Keratinocyte (primary cell): Measurements from ENCODE around the gene CNP. TPM values are rescaled to one million over a fixed set of nuclear protein-coding genes. Genes with fewer than 3 reads are reported as not detected.

Experiments
- DNase-seq: peaks from one replicate; pipeline ENCODE4 v3.0.0-alpha.2; 2011; ENCODE audit warnings: low read depth, missing footprints, low spot score
- FAIRE-seq: peaks from 2 replicates; lab custom pipeline; 2011; peaks lifted over from hg19 to GRCh38; lab: Jason Lieb, UNC
- H2AFZ ChIP-seq: 2 replicates; pipeline ENCODE4 v1.6.0; 2012; ENCODE audit warnings: low read length, control low read depth, inconsistent platforms; ENCODE audit not compliant: control insufficient read depth
- H3K27ac ChIP-seq: 2 replicates; pipeline ENCODE4 v1.5.1; 2011; ENCODE audit warnings: low read length; ENCODE audit not compliant: control insufficient read depth, insufficient read depth
- H3K27me3 ChIP-seq: 3 replicates; pipeline ENCODE4 v1.6.0; 2011; ENCODE audit warnings: low read length; ENCODE audit not compliant: control insufficient read depth, insufficient read depth; ENCODE audit errors: extremely low read depth
- H3K36me3 ChIP-seq, 2 experiments: 2 replicates in 1 of 2; 3 replicates in 1 of 2; pipeline ENCODE4 v1.5.1; 2011; ENCODE audit warnings: low read length in 2 of 2, mild to moderate bottlenecking in 1 of 2; ENCODE audit not compliant: control insufficient read depth in 2 of 2, insufficient read depth in 2 of 2; ENCODE audit errors: extremely low read depth in 1 of 2
- H3K4me1 ChIP-seq: 3 replicates; pipeline ENCODE4 v1.5.1; 2011; ENCODE audit warnings: low read length; ENCODE audit not compliant: control insufficient read depth, insufficient read depth; ENCODE audit errors: extremely low read depth
- H3K4me2 ChIP-seq: 3 replicates; pipeline ENCODE4 v1.6.0; 2011; ENCODE audit warnings: low read depth, low read length; ENCODE audit not compliant: control insufficient read depth, insufficient read depth; ENCODE audit errors: extremely low read depth
- H3K4me3 ChIP-seq, 3 experiments: fragments of 200-600 bp in 1 of 3; sonication (generic) in 1 of 3; 2 replicates in 2 of 3; 3 replicates in 1 of 3; pipeline ENCODE4 v1.5.1; 2011 to 2016; ENCODE audit warnings: low read length in 3 of 3, mild to moderate bottlenecking in 3 of 3, control low read depth in 2 of 3, inconsistent platforms in 1 of 3, low read depth in 1 of 3, mixed read lengths in 1 of 3, mixed run types in 1 of 3, moderate library complexity in 1 of 3; ENCODE audit not compliant: control insufficient read depth in 2 of 3, insufficient read depth in 2 of 3; ENCODE audit errors: extremely low read depth in 1 of 3
- H3K79me2 ChIP-seq: 2 replicates; pipeline ENCODE4 v1.6.0; 2012; ENCODE audit warnings: low read length; ENCODE audit not compliant: control insufficient read depth, insufficient read depth
- H3K9ac ChIP-seq: 3 replicates; pipeline ENCODE4 v1.6.0; 2011; ENCODE audit warnings: low read length; ENCODE audit not compliant: control insufficient read depth, insufficient read depth; ENCODE audit errors: extremely low read depth
- H3K9me1 ChIP-seq: 3 replicates; pipeline ENCODE4 v1.6.0; 2011; ENCODE audit warnings: low read length; ENCODE audit not compliant: control insufficient read depth, insufficient read depth; ENCODE audit errors: extremely low read depth
- H3K9me3 ChIP-seq: 2 replicates; pipeline ENCODE4 v1.5.1; 2012; ENCODE audit warnings: low read depth, low read length; ENCODE audit not compliant: control insufficient read depth
- H4K20me1 ChIP-seq: 3 replicates; pipeline ENCODE4 v1.6.0; 2011; ENCODE audit warnings: low read length; ENCODE audit not compliant: control insufficient read depth, insufficient read depth; ENCODE audit errors: extremely low read depth
- CTCF ChIP-seq, 3 experiments: IDR thresholded peaks in 1 of 3; conservative IDR thresholded peaks in 1 of 3; optimal IDR thresholded peaks in 1 of 3; 2 replicates in 2 of 3; 3 replicates in 1 of 3; pipeline versions ENCODE3 to v1.5.1; 2011; ENCODE audit warnings: low read length in 3 of 3, mild to moderate bottlenecking in 3 of 3, moderate library complexity in 2 of 3, control low read depth in 1 of 3, inconsistent platforms in 1 of 3; ENCODE audit not compliant: insufficient read depth in 2 of 3; ENCODE audit errors: extremely low read depth in 1 of 3
- EZH2 ChIP-seq: IDR thresholded peaks from one replicate; pipeline ENCODE4 v1.6.1; 2012; ENCODE audit warnings: inconsistent platforms, mild to moderate bottlenecking, low read length, moderate library complexity
- dilution Hi-C: fragments of 300-500 bp; cut with MboI; formaldehyde crosslinking; loops from one replicate; pipeline ENCODE4 v1.7.0; 2020; ENCODE audit warnings: low sequenced_read_pairs; ENCODE audit not compliant: extremely low pct_ligation_motif_present
- polyA plus RNA-seq, 5 experiments: library from polyadenylated mRNA; depleted of rRNA in 3 of 5; stranded (reverse) in 3 of 5; stranded (forward) in 1 of 5; unstranded in 1 of 5; fragments of >200 nt; gene quantifications; 1 replicate in 1 of 5; 2 replicates in 3 of 5; 3 replicates in 1 of 5; pipeline versions ENCODE4 v1.2.1 to v1.2.3, GENCODE V29; 2011 to 2012; ENCODE audit warnings: missing spikeins in 2 of 5, low read depth in 1 of 5, low replicate concordance in 1 of 5

The CNP gene
- polyA plus RNA-seq, 1 donor (not counting 4 experiments of a cell fraction or from before 2014, with no cell fraction given) = 32.4 TPM

DNA sequence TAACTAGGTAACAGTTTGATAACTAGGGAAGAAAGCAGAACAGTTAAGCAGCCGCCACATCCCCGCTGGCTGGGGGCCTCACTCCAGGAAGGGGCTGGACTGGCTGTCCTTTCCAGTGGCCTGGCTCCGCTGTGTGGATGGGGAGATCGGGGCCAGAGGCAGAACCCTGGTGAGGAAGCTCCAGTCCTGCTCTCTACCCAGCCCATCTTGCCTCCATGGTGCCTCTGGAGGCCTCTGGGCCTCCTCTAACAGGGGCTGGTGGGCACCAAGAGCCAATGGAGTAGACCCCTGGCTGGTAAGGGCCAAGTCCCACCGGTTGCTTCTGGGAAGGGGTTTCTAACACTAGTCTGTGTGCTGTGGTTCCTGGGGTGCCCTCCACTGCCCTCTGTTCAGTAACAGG, 8.1 kb downstream of the CNP start:
- Histone ChIP-seq H3K9ac (no peak overlapping the region), H2AFZ (no peak overlapping the region), H3K9me1 (no peaks in the 10 kb centered on the region), H3K4me1 (peaks cover 5% of the 10 kb centered on the region), H3K9me3 (no peaks in the 10 kb centered on the region), H3K79me2 (peaks cover 7% of the 10 kb centered on the region), H4K20me1 (no peaks in the 10 kb centered on the region), H3K4me3 (no peak overlapping the region), H3K36me3 (peaks cover 37 to 44% of the 10 kb centered on the region in 2 experiments), H3K4me2 (no peak overlapping the region), H3K27me3 (no peaks in the 10 kb centered on the region), H3K27ac (no peak overlapping the region)
- no peak for FAIRE-seq
- TF ChIP-seq EZH2 (no peak), CTCF (optimal IDR thresholded peaks at IDR 0.05 in 1 of 3, IDR thresholded peaks at IDR 0.05 in 1 of 3, conservative IDR thresholded peaks at IDR 0.05 in 1 of 3; ENCODE audit: extremely low read depth in 1 of 3, insufficient read depth in 2 of 3, low read length in 3 of 3) (no peak)
- dilution Hi-C loops = no loop called here
- no peak for DNase-seq

- no peaks in the 10 kb centered on the region for H3K9me3 ChIP-seq
- H3K36me3 ChIP-seq = peaks cover 39 to 46% of the 10 kb centered on the region in 2 experiments
- no peak for DNase-seq
- dilution Hi-C loops = no loop called here
- TF ChIP-seq CTCF (optimal IDR thresholded peaks at IDR 0.05 in 1 of 3, IDR thresholded peaks at IDR 0.05 in 1 of 3, conservative IDR thresholded peaks at IDR 0.05 in 1 of 3; ENCODE audit: extremely low read depth in 1 of 3, insufficient read depth in 2 of 3, low read length in 3 of 3) = no peak
- TF ChIP-seq EZH2 = no peak
- no peak overlapping the region for H3K27ac ChIP-seq
- H3K4me1 ChIP-seq = peaks cover 5% of the 10 kb centered on the region
- H2AFZ ChIP-seq = no peak overlapping the region
- H3K79me2 ChIP-seq = peaks cover 5% of the 10 kb centered on the region
- FAIRE-seq = no peak
- no peaks in the 10 kb centered on the region for H3K9me1 ChIP-seq
- H3K9ac ChIP-seq = no peak overlapping the region
- no peak overlapping the region for H3K4me2 ChIP-seq
- H3K27me3 ChIP-seq = no peaks in the 10 kb centered on the region
- no peaks in the 10 kb centered on the region for H4K20me1 ChIP-seq
- H3K4me3 ChIP-seq = no peak overlapping the region
Measured at GRCh38 chr17:41975099-41976083, 8.8 kb downstream of the CNP start.
